Stomach (tissue), 9 donors: ENCODE data around the gene MVP. TPM values are rescaled to one million over a fixed set of nuclear protein-coding genes. Genes with fewer than 3 reads are reported as not detected.

ENCODE experiments used
- DNase-seq, 2 donors: peaks; one replicate each; pipeline versions ENCODE4 v3.0.0 to v3.0.0-alpha.2; 2013 to 2019
- H3K27ac ChIP-seq, 5 donors: fragments of 200-600 bp in 4 of 5; sonication (generic) in 4 of 5; one replicate each; pipeline ENCODE4 v1.5.1; 2013 to 2019; ENCODE audit warnings: mild to moderate bottlenecking in 1 of 5, moderate library complexity in 1 of 5
- H3K27me3 ChIP-seq, 3 donors: fragments of 200-600 bp; sonication (generic); one replicate each; pipeline ENCODE4 v1.5.1; 2017 to 2019; ENCODE audit warnings: mixed run types in 1 of 3
- H3K36me3 ChIP-seq, 4 donors: fragments of 200-600 bp; sonication (generic); 1 replicate in 3 of 4; 2 replicates in 1 of 4; pipeline ENCODE4 v1.5.1; 2016 to 2019
- H3K4me1 ChIP-seq, 4 donors: fragments of 200-600 bp; sonication (generic); one replicate each; pipeline ENCODE4 v1.5.1; 2016 to 2019
- H3K4me3 ChIP-seq, 4 donors: fragments of 200-600 bp; sonication (generic) in 3 of 4; one replicate each; pipeline ENCODE4 v1.5.1; 2016 to 2019; ENCODE audit warnings: mild to moderate bottlenecking in 1 of 4
- H3K9me3 ChIP-seq, 4 donors: fragments of 200-600 bp; sonication (generic); one replicate each; pipeline ENCODE4 v1.5.1; 2016 to 2019
- EP300 ChIP-seq: sonication (generic); formaldehyde crosslinking; IDR thresholded peaks from one replicate; pipeline ENCODE4 v1.6.1; 2017; ENCODE audit warnings: antibody characterized with exemption
- POLR2A ChIP-seq, 4 donors: fragments of 450-650 bp; IDR thresholded peaks; one replicate each; pipeline ENCODE4 v1.6.1; 2016; ENCODE audit warnings: antibody characterized with exemption in 4 of 4, control low read depth in 2 of 4, mild to moderate bottlenecking in 1 of 4, moderate library complexity in 1 of 4
- POLR2AphosphoS5 ChIP-seq, 3 donors: sonication (generic); formaldehyde crosslinking; IDR thresholded peaks; one replicate each; pipeline ENCODE4 v1.6.1; 2016; ENCODE audit warnings: antibody characterized with exemption in 3 of 3
- WGBS, 5 donors: extraction: QIAGEN DNeasy Blood & Tissue Kit in 3 of 5; methylation state at CpG; one replicate each; pipeline versions ENCODE4 v1.1.5 to v1.1.7; 2013 to 2018; 5-methylcytosine and 5-hydroxymethylcytosine counted together
- intact Hi-C: fragments of 100-400 bp; cut with DNase I; formaldehyde crosslinking; loops from one replicate; pipeline ENCODE4 v1.15.1; 2023; ENCODE audit warnings: low total_unique reads
- polyA plus RNA-seq, 3 donors: library from polyadenylated mRNA; stranded (reverse); fragments of 200-250 nt; gene quantifications; one replicate each; pipeline ENCODE4 v1.2.3, GENCODE V29; 2013
- total RNA-seq, 5 donors: library from RNA; depleted of rRNA; stranded (reverse); fragments of >200 nt; gene quantifications; one replicate each; pipeline versions ENCODE4 v1.1.0 to v1.2.3, GENCODE V29; 2014 to 2016
- TF ChIP-seq, protein P1 (sequence below), 7 experiments: fragments of 450-650 bp in 4 of 7; fragments of 200-600 bp in 3 of 7; sonication (generic) in 3 of 7; IDR thresholded peaks; one replicate each; pipeline ENCODE4 v1.5.1; 2016 to 2019; ENCODE audit warnings: antibody characterized with exemption in 7 of 7, control low read depth in 2 of 7, mild to moderate bottlenecking in 1 of 7
- donor health status: healthy with polysubstance abuse.
- donor health status: Bipolar disorder and iron deficiency.
- donor health status: healthy.

The MVP gene
- total and polyA plus RNA-seq, 8 donors: 92.2 to 453 (median 133) TPM

DNA sequence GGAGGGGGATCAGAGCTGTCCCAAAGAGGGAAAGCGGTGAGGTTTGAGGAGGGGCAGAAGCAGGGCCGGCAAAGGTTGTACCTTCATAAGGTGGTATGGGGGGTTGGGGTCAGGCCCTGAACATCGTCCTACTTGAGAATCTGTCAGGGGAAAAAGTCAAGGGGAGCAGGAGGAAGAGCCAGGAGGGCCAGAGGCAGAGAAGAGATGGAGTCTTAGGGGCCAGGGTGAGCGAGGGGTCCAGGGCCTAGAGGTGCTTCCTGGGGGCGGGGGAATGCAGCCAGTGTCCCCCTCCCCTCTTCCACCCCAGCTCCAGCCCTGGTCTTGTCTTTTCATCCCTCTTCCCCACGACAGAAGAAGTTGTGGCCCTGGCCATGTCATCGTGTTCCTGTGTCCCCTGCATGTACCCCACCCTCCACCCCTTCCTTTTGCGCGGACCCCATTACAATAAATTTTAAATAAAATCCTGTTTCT lies 9.5 kb upstream of the MVP start:
- peaks cover 66 to 84% (median 82%) of the 10 kb centered on the region in 4 donors for H3K4me1 ChIP-seq
- peaks cover 0 to 22% (median 0%) of the 10 kb centered on the region in 3 donors for H3K27me3 ChIP-seq
- peaks cover 15 to 23% (median 21%) of the 10 kb centered on the region in 4 donors for H3K36me3 ChIP-seq
- intact Hi-C loops: no loop called here
- H3K9me3 ChIP-seq: no peaks in the 10 kb centered on the region
- peak overlapping the region in 2 of 4 donors; percentile 61 to 63 for H3K4me3 ChIP-seq
- H3K27ac ChIP-seq: peak overlapping the region; percentile 87 to 96 (median 91)
- no peak for TF ChIP-seq POLR2AphosphoS5 (IDR thresholded peaks at IDR 0.05)
- TF ChIP-seq, protein P1, sequence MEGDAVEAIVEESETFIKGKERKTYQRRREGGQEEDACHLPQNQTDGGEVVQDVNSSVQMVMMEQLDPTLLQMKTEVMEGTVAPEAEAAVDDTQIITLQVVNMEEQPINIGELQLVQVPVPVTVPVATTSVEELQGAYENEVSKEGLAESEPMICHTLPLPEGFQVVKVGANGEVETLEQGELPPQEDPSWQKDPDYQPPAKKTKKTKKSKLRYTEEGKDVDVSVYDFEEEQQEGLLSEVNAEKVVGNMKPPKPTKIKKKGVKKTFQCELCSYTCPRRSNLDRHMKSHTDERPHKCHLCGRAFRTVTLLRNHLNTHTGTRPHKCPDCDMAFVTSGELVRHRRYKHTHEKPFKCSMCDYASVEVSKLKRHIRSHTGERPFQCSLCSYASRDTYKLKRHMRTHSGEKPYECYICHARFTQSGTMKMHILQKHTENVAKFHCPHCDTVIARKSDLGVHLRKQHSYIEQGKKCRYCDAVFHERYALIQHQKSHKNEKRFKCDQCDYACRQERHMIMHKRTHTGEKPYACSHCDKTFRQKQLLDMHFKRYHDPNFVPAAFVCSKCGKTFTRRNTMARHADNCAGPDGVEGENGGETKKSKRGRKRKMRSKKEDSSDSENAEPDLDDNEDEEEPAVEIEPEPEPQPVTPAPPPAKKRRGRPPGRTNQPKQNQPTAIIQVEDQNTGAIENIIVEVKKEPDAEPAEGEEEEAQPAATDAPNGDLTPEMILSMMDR (IDR thresholded peaks at IDR 0.05): no peak
- no peak for TF ChIP-seq EP300
- no peak for TF ChIP-seq POLR2A (IDR thresholded peaks at IDR 0.05)
- no peak for DNase-seq
- WGBS, 5 donors: 24 to 32% (median 27%) methylated on average over 9 of the region's 9 CpGs

DNA sequence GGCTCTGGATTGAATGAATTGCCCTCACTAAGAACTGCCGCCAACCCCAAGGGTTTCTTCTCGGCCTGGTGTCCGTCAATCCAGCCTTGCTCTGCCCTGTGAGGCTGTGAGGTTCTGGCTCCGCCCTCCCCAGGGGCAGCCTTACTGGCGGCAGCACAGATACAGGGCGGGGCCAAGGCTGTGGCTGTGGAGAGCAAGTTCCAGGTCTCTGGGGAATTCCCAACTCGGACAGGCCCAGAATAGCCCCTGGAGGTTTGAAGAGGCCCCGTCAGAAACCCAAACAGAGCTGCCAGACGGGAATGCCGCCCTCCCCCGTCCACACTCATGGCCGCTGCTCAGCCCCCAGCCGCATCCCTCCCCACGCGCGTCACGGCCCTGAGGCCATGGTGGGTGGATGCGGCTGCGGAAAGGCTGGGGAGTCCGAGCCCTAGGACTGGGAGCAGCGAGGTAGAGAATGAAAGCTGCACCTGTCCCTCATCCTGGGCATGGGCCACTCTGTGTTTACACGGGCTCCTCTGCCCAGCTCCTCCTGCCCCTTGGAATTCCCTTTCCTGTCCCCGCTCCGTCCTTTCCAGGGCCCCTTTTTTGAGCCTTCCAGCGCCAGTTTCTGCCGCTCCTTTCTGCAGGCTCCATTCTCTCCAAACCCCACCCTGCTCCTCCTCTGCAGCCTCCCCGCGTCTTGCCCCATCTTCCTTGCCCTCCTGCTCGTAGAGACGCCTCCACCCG lies 8.9 kb upstream of the MVP start:
- Histone ChIP-seq H3K9me3 (no peaks in the 10 kb centered on the region), H3K36me3 (peaks cover 15 to 23% (median 21%) of the 10 kb centered on the region in 4 donors), H3K4me3 (peak overlapping the region; percentile 55 to 61 (median 55)), H3K4me1 (peaks cover 66 to 84% (median 82%) of the 10 kb centered on the region in 4 donors), H3K27ac (peak overlapping the region; percentile 87 to 96 (median 91)), H3K27me3 (peaks cover 0 to 22% (median 0%) of the 10 kb centered on the region in 3 donors)
- intact Hi-C loops: no loop called here
- DNase-seq: peak; percentile 97 to 98
- TF ChIP-seq POLR2AphosphoS5 (IDR thresholded peaks at IDR 0.05) (peak; percentile 50 to 88 (median 61)), EP300 (no peak)
- TF ChIP-seq, protein P1 (IDR thresholded peaks at IDR 0.05): peak in 1 of 7 experiments; percentile 22
- 0 to 1% (median 0%) methylated on average over 26 to 31 of the region's 31 CpGs for WGBS, 5 donors

DNA sequence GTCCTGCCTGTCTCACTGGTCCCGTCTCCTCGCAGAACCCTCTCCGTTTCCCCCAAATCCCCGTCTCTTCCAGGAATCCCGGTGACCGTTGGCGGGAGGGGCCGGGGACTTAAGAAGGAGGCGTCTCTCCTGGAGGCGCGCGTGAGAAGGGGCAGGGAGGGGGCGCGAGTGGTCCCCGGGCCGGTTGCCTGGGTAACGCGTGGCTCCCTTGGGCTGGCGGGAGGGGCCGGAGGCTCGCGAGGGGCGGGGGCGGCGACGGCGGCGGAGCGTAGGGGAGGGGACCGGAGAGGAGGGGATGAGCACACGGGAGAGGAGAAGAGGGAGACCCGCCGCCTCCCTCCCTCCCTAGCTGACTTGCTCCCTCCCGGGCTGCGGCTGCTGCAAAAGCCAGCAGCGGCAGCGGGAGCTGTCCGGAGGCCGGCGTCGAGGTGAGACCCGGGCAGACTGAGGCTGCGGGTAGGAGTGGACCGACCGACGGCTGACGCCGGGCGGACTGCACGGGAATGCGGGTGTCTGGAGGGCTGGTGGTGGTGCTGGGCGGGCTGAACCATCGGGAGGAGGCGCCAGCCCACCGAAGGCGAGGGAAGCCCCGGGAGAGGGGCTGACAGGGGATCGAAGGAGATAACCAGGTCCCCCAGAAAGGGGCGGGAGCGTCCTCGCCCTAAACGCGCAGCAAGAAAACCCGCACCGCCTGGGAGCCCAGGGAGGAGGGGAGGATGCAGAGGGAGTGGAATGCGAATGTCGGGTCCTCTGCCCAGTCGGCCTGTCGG lies 8.2 kb upstream of the MVP start, which contains the start of gene PRRT2:
TSS of gene PRRT2 (plus strand) at position 298 of the 770 bp plus-strand sequence. CDS start 862 bp downstream, outside the sequence.
- Histone ChIP-seq H3K4me3 (peak within 1 kb of the TSS; percentile 55 to 61 (median 55)), H3K4me1 (peaks cover 68 to 90% (median 88%) of the 10 kb centered on the region in 4 donors), H3K27ac (peak within 1 kb of the TSS; percentile 87 to 96 (median 91)), H3K9me3 (no peaks in the 10 kb centered on the region), H3K27me3 (peaks cover 0 to 22% (median 0%) of the 10 kb centered on the region in 3 donors), H3K36me3 (peaks cover 15 to 23% (median 21%) of the 10 kb centered on the region in 4 donors)
- DNase-seq: peak in 1 of 2 donors; percentile 92
- intact Hi-C loops: no loop called here
- WGBS, 5 donors: 3 to 6% (median 3%) methylated on average over 42 to 69 of the region's 69 CpGs
- no peak for TF ChIP-seq EP300
- no peak for TF ChIP-seq POLR2AphosphoS5 (IDR thresholded peaks at IDR 0.05)
- TF ChIP-seq POLR2A (IDR thresholded peaks at IDR 0.05): no peak
- TF ChIP-seq, protein P1 (IDR thresholded peaks at IDR 0.05): no peak
